Measurements from ENCODE around the gene PLXNA1.

DNA sequence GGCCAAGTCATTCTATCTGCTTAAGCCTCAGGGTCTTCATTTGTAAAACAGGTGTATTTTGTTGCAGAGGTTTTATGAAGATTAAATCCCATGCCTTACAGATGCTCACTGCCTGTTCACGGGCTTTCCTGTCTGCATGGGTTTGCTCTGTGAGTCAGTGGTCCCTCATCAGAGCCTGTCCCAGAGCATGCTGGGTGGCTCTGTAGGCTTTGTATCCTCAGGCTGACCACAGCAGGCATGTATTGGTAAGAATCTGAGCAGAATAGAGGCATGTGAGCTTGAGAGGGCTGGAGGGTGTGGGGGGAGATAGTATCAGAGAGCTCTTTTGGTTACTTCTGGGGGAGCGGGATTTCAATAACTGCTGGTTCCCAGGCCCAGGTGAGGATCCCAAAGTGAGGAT is 45.4 kb upstream of the PLXNA1 start:
- TF ChIP-seq, protein P1, sequence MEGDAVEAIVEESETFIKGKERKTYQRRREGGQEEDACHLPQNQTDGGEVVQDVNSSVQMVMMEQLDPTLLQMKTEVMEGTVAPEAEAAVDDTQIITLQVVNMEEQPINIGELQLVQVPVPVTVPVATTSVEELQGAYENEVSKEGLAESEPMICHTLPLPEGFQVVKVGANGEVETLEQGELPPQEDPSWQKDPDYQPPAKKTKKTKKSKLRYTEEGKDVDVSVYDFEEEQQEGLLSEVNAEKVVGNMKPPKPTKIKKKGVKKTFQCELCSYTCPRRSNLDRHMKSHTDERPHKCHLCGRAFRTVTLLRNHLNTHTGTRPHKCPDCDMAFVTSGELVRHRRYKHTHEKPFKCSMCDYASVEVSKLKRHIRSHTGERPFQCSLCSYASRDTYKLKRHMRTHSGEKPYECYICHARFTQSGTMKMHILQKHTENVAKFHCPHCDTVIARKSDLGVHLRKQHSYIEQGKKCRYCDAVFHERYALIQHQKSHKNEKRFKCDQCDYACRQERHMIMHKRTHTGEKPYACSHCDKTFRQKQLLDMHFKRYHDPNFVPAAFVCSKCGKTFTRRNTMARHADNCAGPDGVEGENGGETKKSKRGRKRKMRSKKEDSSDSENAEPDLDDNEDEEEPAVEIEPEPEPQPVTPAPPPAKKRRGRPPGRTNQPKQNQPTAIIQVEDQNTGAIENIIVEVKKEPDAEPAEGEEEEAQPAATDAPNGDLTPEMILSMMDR (IDR thresholded peaks at IDR 0.05; ENCODE audit: poor library complexity): no peak
- TF ChIP-seq EZH2 (IDR thresholded peaks at IDR 0.05; ENCODE audit: borderline replicate concordance) (no peak), EZH2phosphoT487 (IDR thresholded peaks at IDR 0.05; ENCODE audit: low read depth, severe bottlenecking, unreplicated experiment) (no peak)
